H1 (cell line): ENCODE data around the gene TMEM154. TPM values are rescaled to one million over a fixed set of nuclear protein-coding genes. Genes with fewer than 3 reads are reported as not detected.

Experiments used
- CTCF ChIA-PET: fragments of 300-600 bp; sonication (Branson Sonifier 250); formaldehyde crosslinking; loops from one replicate; lab custom pipeline; 2021; ENCODE audit not compliant: partially characterized antibody; lab: Charles Lee
- POLR2A ChIA-PET: fragments of 300-600 bp; sonication (Branson Sonifier 250); formaldehyde crosslinking; loops from one replicate; lab custom pipeline; 2021; ENCODE audit warnings: inconsistent platforms; ENCODE audit not compliant: partially characterized antibody; lab: Charles Lee
- DNase-seq, 2 experiments: peaks; one replicate each; pipeline versions ENCODE4 v3.0.0 to v3.0.0-alpha.2; 2010 to 2022; ENCODE audit warnings: low spot score in 2 of 2, low read depth in 1 of 2, mixed read lengths in 1 of 2
- FAIRE-seq: peaks from 2 replicates; lab custom pipeline; 2011; peaks lifted over from hg19 to GRCh38; lab: Jason Lieb, UNC
- H2AFZ ChIP-seq: 2 replicates; pipeline ENCODE4 v1.8.1; 2012; ENCODE audit warnings: low read length, inconsistent platforms
- H2AK5ac ChIP-seq: 2 replicates; pipeline ENCODE4 v1.6.1; 2013; ENCODE audit warnings: low read depth, low read length
- H2BK120ac ChIP-seq: replicated peaks from 2 replicates; pipeline ENCODE3; 2013; ENCODE audit warnings: low read depth, low read length, inconsistent platforms
- H2BK12ac ChIP-seq: 2 replicates; pipeline ENCODE4 v1.6.1; 2013; ENCODE audit warnings: low read depth, low read length
- H2BK15ac ChIP-seq: 2 replicates; pipeline ENCODE4 v1.6.1; 2013; ENCODE audit warnings: low read length
- H2BK20ac ChIP-seq: 2 replicates; pipeline ENCODE4 v1.6.1; 2013; ENCODE audit warnings: low read length
- H2BK5ac ChIP-seq: 2 replicates; pipeline ENCODE4 v1.6.1; 2013; ENCODE audit warnings: low read depth, low read length
- H3K14ac ChIP-seq: 2 replicates; pipeline ENCODE4 v1.6.1; 2013; ENCODE audit warnings: inconsistent platforms; ENCODE audit not compliant: insufficient read length
- H3K18ac ChIP-seq: 2 replicates; pipeline ENCODE4 v1.6.1; 2013; ENCODE audit warnings: low read length; ENCODE audit errors: extremely low read depth
- H3K23ac ChIP-seq: 2 replicates; pipeline ENCODE4 v1.6.1; 2013; ENCODE audit warnings: inconsistent platforms; ENCODE audit not compliant: insufficient read length
- H3K23me2 ChIP-seq: 2 replicates; pipeline ENCODE4 v1.6.1; 2013; ENCODE audit warnings: low read depth, low read length
- H3K27ac ChIP-seq: 2 replicates; pipeline ENCODE4 v1.6.1; 2011; ENCODE audit warnings: low read depth, low read length, inconsistent platforms
- H3K27me3 ChIP-seq, 4 experiments: replicated peaks in 1 of 4; 1 replicate in 1 of 4; 2 replicates in 3 of 4; pipeline versions ENCODE4 v1.6.1 to v1.8.1; 2011 to 2013; ENCODE audit warnings: low read length in 3 of 4, mild to moderate bottlenecking in 3 of 4, inconsistent platforms in 2 of 4, mixed read lengths in 2 of 4, moderate library complexity in 1 of 4; ENCODE audit not compliant: control insufficient read depth in 3 of 4, insufficient read depth in 3 of 4; ENCODE audit errors: extremely low read depth in 1 of 4
- H3K36me3 ChIP-seq, 4 experiments: 2 replicates each; pipeline versions ENCODE4 v1.6.1 to v1.8.1; 2011 to 2013; ENCODE audit warnings: mild to moderate bottlenecking in 4 of 4, low read length in 3 of 4, moderate library complexity in 2 of 4, control low read depth in 1 of 4, inconsistent platforms in 1 of 4; ENCODE audit not compliant: insufficient read depth in 4 of 4, control insufficient read depth in 2 of 4
- H3K4ac ChIP-seq: replicated peaks from 2 replicates; pipeline ENCODE3; 2013; ENCODE audit warnings: low read length, low read depth, mixed read lengths, inconsistent platforms; ENCODE audit not compliant: insufficient read length
- H3K4me1 ChIP-seq, 4 experiments: replicated peaks in 1 of 4; 1 replicate in 1 of 4; 2 replicates in 3 of 4; pipeline versions ENCODE4 v1.6.1 to v1.8.1; 2011 to 2013; ENCODE audit warnings: low read length in 3 of 4, inconsistent platforms in 2 of 4, mixed read lengths in 1 of 4; ENCODE audit not compliant: insufficient read depth in 4 of 4, control insufficient read depth in 3 of 4
- H3K4me2 ChIP-seq, 2 experiments: 2 replicates each; pipeline versions ENCODE4 v1.6.1 to v1.8.1; 2011 to 2013; ENCODE audit warnings: low read depth in 2 of 2, low read length in 2 of 2, control low read depth in 1 of 2, inconsistent platforms in 1 of 2, mild to moderate bottlenecking in 1 of 2; ENCODE audit not compliant: insufficient read depth in 1 of 2
- H3K4me3 ChIP-seq, 4 experiments: fragments of 200-600, 300-600 bp in 1 of 4; sonication (generic), shearing (Covaris generic), sonication (Bioruptor Twin) in 1 of 4; 2 replicates each; pipeline versions ENCODE4 v1.5.1 to v1.8.1; 2011 to 2016; ENCODE audit warnings: low read length in 4 of 4, low read depth in 3 of 4, control low read depth in 2 of 4, inconsistent platforms in 2 of 4, mild to moderate bottlenecking in 2 of 4, mixed read lengths in 1 of 4, moderate library complexity in 1 of 4; ENCODE audit not compliant: insufficient read depth in 2 of 4; ENCODE audit errors: extremely low read depth in 1 of 4
- H3K56ac ChIP-seq: replicated peaks from 2 replicates; pipeline ENCODE3; 2013; ENCODE audit warnings: low read depth, mild to moderate bottlenecking, mixed read lengths, low read length, inconsistent platforms; ENCODE audit not compliant: insufficient read length
- H3K79me1 ChIP-seq: 2 replicates; pipeline ENCODE4 v1.6.1; 2013; ENCODE audit warnings: low read depth, low read length, control low read depth
- H3K79me2 ChIP-seq, 2 experiments: 2 replicates each; pipeline versions ENCODE4 v1.6.1 to v1.8.1; 2012 to 2013; ENCODE audit warnings: low read length in 2 of 2, mild to moderate bottlenecking in 2 of 2, inconsistent platforms in 1 of 2; ENCODE audit not compliant: insufficient read depth in 2 of 2, control insufficient read depth in 1 of 2
- H3K9ac ChIP-seq, 4 experiments: replicated peaks in 1 of 4; 1 replicate in 1 of 4; 2 replicates in 3 of 4; pipeline versions ENCODE4 v1.6.1 to v1.8.1; 2011 to 2013; ENCODE audit warnings: low read depth in 3 of 4, low read length in 3 of 4, control low read depth in 2 of 4, mild to moderate bottlenecking in 2 of 4, moderate library complexity in 2 of 4, inconsistent platforms in 1 of 4; ENCODE audit errors: extremely low read depth in 1 of 4
- H3K9me3 ChIP-seq, 2 experiments: 2 replicates each; pipeline versions ENCODE4 v1.6.1 to v1.8.1; 2012 to 2013; ENCODE audit warnings: mild to moderate bottlenecking in 2 of 2, moderate library complexity in 2 of 2, control low read depth in 1 of 2, inconsistent platforms in 1 of 2, low read depth in 1 of 2, low read length in 1 of 2, mixed read lengths in 1 of 2; ENCODE audit not compliant: insufficient read depth in 2 of 2
- H4K20me1 ChIP-seq, 2 experiments: replicated peaks in 1 of 2; 2 replicates each; pipeline versions ENCODE3 to v1.8.1; 2011 to 2013; ENCODE audit warnings: inconsistent platforms in 2 of 2, low read length in 2 of 2, mild to moderate bottlenecking in 1 of 2; ENCODE audit not compliant: insufficient read depth in 2 of 2, control insufficient read depth in 1 of 2
- H4K5ac ChIP-seq: 2 replicates; pipeline ENCODE4 v1.6.1; 2013; ENCODE audit warnings: low read length, low read depth, mixed read lengths, inconsistent platforms; ENCODE audit not compliant: insufficient read length
- H4K8ac ChIP-seq: 2 replicates; pipeline ENCODE4 v1.8.0; 2013; ENCODE audit warnings: mild to moderate bottlenecking, moderate library complexity, low read length, inconsistent platforms; ENCODE audit not compliant: insufficient read depth; ENCODE audit errors: extremely low read depth
- H4K91ac ChIP-seq: replicated peaks from 2 replicates; pipeline ENCODE3; 2013; ENCODE audit warnings: low read length, mixed read lengths, inconsistent platforms; ENCODE audit not compliant: insufficient read length
- BACH1 ChIP-seq: IDR thresholded peaks from 2 replicates; pipeline ENCODE4 v1.6.1; 2012; ENCODE audit warnings: low read length, improper control_type of control experiment
- CBX5 ChIP-seq: fragments of 300-800, 300-1000 bp; sonication (generic); IDR thresholded peaks from 2 replicates; pipeline ENCODE4 v1.7.1; 2016; ENCODE audit warnings: antibody characterized with exemption, low read length, low read depth
- CBX8 ChIP-seq: fragments of 300-800, 300-1000 bp; sonication (generic); IDR thresholded peaks from 2 replicates; pipeline ENCODE4 v1.7.1; 2016; ENCODE audit warnings: low read depth, low read length, borderline replicate concordance
- CEBPB ChIP-seq: IDR thresholded peaks from 2 replicates; pipeline ENCODE4 v1.6.1; 2012; ENCODE audit warnings: low read depth, low read length
- FOSL1 ChIP-seq: IDR thresholded peaks from 2 replicates; pipeline ENCODE4 v1.6.1; 2011; ENCODE audit warnings: mild to moderate bottlenecking, low read depth, low read length, moderate library complexity; ENCODE audit not compliant: insufficient read depth
- GABPA ChIP-seq: IDR thresholded peaks from 2 replicates; pipeline ENCODE4 v1.6.1; 2011; ENCODE audit warnings: mild to moderate bottlenecking, low read length, moderate library complexity, borderline replicate concordance; ENCODE audit not compliant: insufficient read depth
- KDM5A ChIP-seq: fragments of 200-600 bp; IDR thresholded peaks from 2 replicates; pipeline ENCODE4 v1.7.1; 2012; ENCODE audit warnings: mild to moderate bottlenecking, low read length, inconsistent platforms, mixed read lengths
- MAFK ChIP-seq: IDR thresholded peaks from 2 replicates; pipeline ENCODE4 v1.6.1; 2012; ENCODE audit warnings: low read depth, mild to moderate bottlenecking, improper control_type of control experiment, low read length
- RBBP5 ChIP-seq: IDR thresholded peaks from 2 replicates; pipeline ENCODE4 v1.7.1; 2012; ENCODE audit warnings: low read depth, mild to moderate bottlenecking, inconsistent platforms, low read length, moderate library complexity, borderline replicate concordance
- RXRA ChIP-seq: IDR thresholded peaks from 2 replicates; pipeline ENCODE4 v1.6.1; 2011; ENCODE audit warnings: low read depth, mild to moderate bottlenecking, low read length, moderate library complexity; ENCODE audit not compliant: insufficient read depth
- SAP30 ChIP-seq: fragments of 300-600 bp; sonication (generic); IDR thresholded peaks from 2 replicates; pipeline ENCODE4 v1.7.1; 2012; ENCODE audit warnings: low read length, moderate library complexity, mild to moderate bottlenecking, inconsistent platforms; ENCODE audit not compliant: insufficient read depth, insufficient replicate concordance
- TAF7 ChIP-seq: optimal IDR thresholded peaks from 2 replicates; pipeline ENCODE3; 2011; ENCODE audit warnings: low read depth, mild to moderate bottlenecking, inconsistent platforms, low read length, moderate library complexity, borderline replicate concordance
- WGBS, 2 experiments: shearing (Covaris generic) in 1 of 2; methylation state at CpG; one replicate each; pipeline versions ENCODE4 v1.1.6 to v1.1.7; 2013 to 2015; ENCODE audit warnings: low lambda C conversion rate in 2 of 2, mixed read lengths in 2 of 2, inconsistent platforms in 1 of 2, low coverage in 1 of 2, missing lambda C conversion rate in 1 of 2; ENCODE audit not compliant: insufficient replicate concordance in 2 of 2, insufficient coverage in 1 of 2, insufficient read length in 1 of 2; ENCODE audit errors: extremely low coverage in 1 of 2, missing lambda C conversion rate in 1 of 2; 5-methylcytosine and 5-hydroxymethylcytosine counted together
- polyA plus RNA-seq, 7 experiments: library from polyadenylated mRNA; depleted of rRNA in 3 of 7; stranded (reverse) in 5 of 7; unstranded in 2 of 7; fragments of >200 nt in 5 of 7; fragments of 200-250 nt in 2 of 7; gene quantifications; 1 replicate in 5 of 7; 2 replicates in 1 of 7; 4 replicates in 1 of 7; pipeline versions ENCODE4 v1.2.1 to v1.2.3, GENCODE V29; 2011 to 2013; ENCODE audit warnings: missing spikeins in 2 of 7, mixed read lengths in 2 of 7
- total RNA-seq: library from RNA; stranded (reverse); fragmentation: NEBNext Ultra II Directional; extraction: Animal tissue kit (Norgen Biotek cat#: 25700); gene quantifications from 2 replicates; pipeline ENCODE4 v1.2.1, GENCODE V29; 2021
- TF ChIP-seq, protein P1 (sequence below): IDR thresholded peaks from 2 replicates; pipeline ENCODE4 v1.6.1; 2012; ENCODE audit warnings: low read length, inconsistent platforms

The TMEM154 gene
- total and polyA plus RNA-seq, 2 of the 8 experiments (the other 6 are each of a cell fraction or from before 2014, with no cell fraction given): 0.33 to 1.2 TPM

- no peaks in the 10 kb centered on the region; the same call in 1 of the 2 replicates for H3K23me2 ChIP-seq
- H4K20me1 ChIP-seq: no peaks in the 10 kb centered on the region
- H2BK120ac ChIP-seq: no peak overlapping the region
- H3K23ac ChIP-seq: no peak overlapping the region
- H2AFZ ChIP-seq: no peak overlapping the region
- no peak overlapping the region for H3K18ac ChIP-seq
- no peak overlapping the region for H3K9ac ChIP-seq
- no peak overlapping the region for H2BK5ac ChIP-seq
- H3K4me1 ChIP-seq: no peaks in the 10 kb centered on the region
- no peak overlapping the region for H4K8ac ChIP-seq
- no peaks in the 10 kb centered on the region for H3K79me1 ChIP-seq
- H3K4ac ChIP-seq: no peak overlapping the region
- H2BK12ac ChIP-seq: no peak overlapping the region
- DNase-seq: no peak
- H3K27ac ChIP-seq: no peak overlapping the region
- H3K27me3 ChIP-seq: no peaks in the 10 kb centered on the region
- FAIRE-seq: no peak
- no peak overlapping the region for H3K4me2 ChIP-seq
- H3K79me2 ChIP-seq: no peaks in the 10 kb centered on the region
- H2AK5ac ChIP-seq: no peak overlapping the region
- no peak overlapping the region for H3K4me3 ChIP-seq
- H2BK15ac ChIP-seq: no peak overlapping the region
- H3K36me3 ChIP-seq: no peaks in the 10 kb centered on the region
- no peak overlapping the region for H3K56ac ChIP-seq
- 91% methylated on average over 2 of the region's 2 CpGs; no CpG with 5 or more reads in 1 of the 2 experiments for WGBS, 2 experiments
- POLR2A ChIA-PET: no interaction called here
- no peaks in the 10 kb centered on the region for H3K9me3 ChIP-seq
- H3K14ac ChIP-seq: no peak overlapping the region
- CTCF ChIA-PET: interaction anchor here (1.0 kb wide), 1 partner anchor 190 kb away, joined by 3 read pairs; no protein-coding TSS in a partner anchor
- H4K5ac ChIP-seq: no peak overlapping the region
- no peak overlapping the region for H4K91ac ChIP-seq
- H2BK20ac ChIP-seq: no peak overlapping the region
- TF ChIP-seq CBX8: no peak
- TF ChIP-seq MAFK: no peak
- no peak for TF ChIP-seq KDM5A
- no peak for TF ChIP-seq RXRA
- no peak for TF ChIP-seq RBBP5
- no peak for TF ChIP-seq TAF7
- TF ChIP-seq, protein P1, sequence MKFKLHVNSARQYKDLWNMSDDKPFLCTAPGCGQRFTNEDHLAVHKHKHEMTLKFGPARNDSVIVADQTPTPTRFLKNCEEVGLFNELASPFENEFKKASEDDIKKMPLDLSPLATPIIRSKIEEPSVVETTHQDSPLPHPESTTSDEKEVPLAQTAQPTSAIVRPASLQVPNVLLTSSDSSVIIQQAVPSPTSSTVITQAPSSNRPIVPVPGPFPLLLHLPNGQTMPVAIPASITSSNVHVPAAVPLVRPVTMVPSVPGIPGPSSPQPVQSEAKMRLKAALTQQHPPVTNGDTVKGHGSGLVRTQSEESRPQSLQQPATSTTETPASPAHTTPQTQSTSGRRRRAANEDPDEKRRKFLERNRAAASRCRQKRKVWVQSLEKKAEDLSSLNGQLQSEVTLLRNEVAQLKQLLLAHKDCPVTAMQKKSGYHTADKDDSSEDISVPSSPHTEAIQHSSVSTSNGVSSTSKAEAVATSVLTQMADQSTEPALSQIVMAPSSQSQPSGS: no peak
- no peak for TF ChIP-seq BACH1
- no peak for TF ChIP-seq CBX5
- TF ChIP-seq GABPA: no peak
- TF ChIP-seq FOSL1: no peak
- no peak for TF ChIP-seq CEBPB
- no peak for TF ChIP-seq SAP30
Observed at GRCh38 chr4:152598454-152598853, 81.3 kb downstream of the TMEM154 start.
